Gastroesophageal sphincter (tissue), 3 donors: ENCODE results near the gene HEPACAM.

Experiments
- POLR2A ChIP-seq, 2 donors: fragments of 450-650 bp; IDR thresholded peaks; one replicate each; pipeline ENCODE4 v1.6.1; 2017; ENCODE audit warnings: antibody characterized with exemption in 2 of 2, mild to moderate bottlenecking in 2 of 2, moderate library complexity in 1 of 2
- TF ChIP-seq, protein P1 (sequence below), 4 experiments: fragments of 200-600 bp in 2 of 4; fragments of 450-650 bp in 2 of 4; sonication (generic) in 1 of 4; IDR thresholded peaks; one replicate each; pipeline ENCODE4 v1.5.1; 2017 to 2019; ENCODE audit warnings: antibody characterized with exemption in 4 of 4, mild to moderate bottlenecking in 2 of 4, moderate library complexity in 2 of 4

DNA sequence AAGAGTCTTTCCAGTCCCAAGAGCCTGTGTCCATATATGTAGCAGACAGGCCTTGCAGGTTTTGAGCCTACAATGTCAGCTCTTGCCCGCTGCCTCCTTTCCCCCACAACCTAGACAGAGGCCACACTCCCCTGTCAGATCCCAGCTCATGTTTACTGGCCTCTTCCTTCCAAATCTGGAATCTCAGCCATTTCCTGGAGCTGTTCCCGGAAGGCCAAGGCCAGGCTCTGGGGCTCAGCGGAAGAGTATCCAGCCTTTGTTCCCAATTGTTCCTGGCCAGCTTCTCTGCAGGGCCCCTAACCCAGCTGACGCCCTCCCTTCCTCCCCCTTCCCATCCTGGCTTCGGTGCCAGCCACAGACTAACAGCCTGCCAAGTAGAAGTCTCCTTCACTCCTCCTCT, 37.1 kb downstream of the HEPACAM start:
- no peak for TF ChIP-seq POLR2A (IDR thresholded peaks at IDR 0.05)
- TF ChIP-seq, protein P1, sequence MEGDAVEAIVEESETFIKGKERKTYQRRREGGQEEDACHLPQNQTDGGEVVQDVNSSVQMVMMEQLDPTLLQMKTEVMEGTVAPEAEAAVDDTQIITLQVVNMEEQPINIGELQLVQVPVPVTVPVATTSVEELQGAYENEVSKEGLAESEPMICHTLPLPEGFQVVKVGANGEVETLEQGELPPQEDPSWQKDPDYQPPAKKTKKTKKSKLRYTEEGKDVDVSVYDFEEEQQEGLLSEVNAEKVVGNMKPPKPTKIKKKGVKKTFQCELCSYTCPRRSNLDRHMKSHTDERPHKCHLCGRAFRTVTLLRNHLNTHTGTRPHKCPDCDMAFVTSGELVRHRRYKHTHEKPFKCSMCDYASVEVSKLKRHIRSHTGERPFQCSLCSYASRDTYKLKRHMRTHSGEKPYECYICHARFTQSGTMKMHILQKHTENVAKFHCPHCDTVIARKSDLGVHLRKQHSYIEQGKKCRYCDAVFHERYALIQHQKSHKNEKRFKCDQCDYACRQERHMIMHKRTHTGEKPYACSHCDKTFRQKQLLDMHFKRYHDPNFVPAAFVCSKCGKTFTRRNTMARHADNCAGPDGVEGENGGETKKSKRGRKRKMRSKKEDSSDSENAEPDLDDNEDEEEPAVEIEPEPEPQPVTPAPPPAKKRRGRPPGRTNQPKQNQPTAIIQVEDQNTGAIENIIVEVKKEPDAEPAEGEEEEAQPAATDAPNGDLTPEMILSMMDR (IDR thresholded peaks at IDR 0.05), result no peak
